ENCODE results near the gene HAL. TPM values are rescaled to one million over a fixed set of nuclear protein-coding genes. Genes with fewer than 3 reads are reported as not detected.

HAL gene
- total RNA-seq, 2 experiments from 2014 or later, result 0.25 to 0.95 TPM

DNA sequence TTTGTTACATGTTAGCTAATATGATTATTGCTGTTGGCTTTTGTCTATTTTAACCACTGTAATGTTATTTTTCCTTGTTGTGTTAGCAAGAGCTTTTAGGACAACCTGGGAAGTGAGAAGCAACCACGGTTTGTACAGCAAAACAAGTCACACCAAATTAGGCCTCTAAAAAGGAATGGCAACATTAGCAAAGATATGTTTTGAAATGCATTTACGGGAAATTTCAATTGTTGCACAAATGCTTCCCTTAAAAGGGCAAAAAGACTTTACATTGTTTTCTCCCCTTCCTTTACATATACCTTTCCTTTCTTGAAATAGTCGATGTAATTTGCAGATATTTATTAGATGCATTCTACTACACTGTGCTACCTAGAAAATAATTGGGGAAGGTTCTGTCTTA is 43.4 kb upstream of the HAL start:
- no peaks in the 10 kb centered on the region for H3K9me3 Mint-ChIP-seq
- no peak overlapping the region for H3K4me3 Mint-ChIP-seq
- POLR2A ChIA-PET, result no interaction called here
- H3K27me3 Mint-ChIP-seq, result no peaks in the 10 kb centered on the region
- ATAC-seq (ENCODE audit: poor library complexity) (no peak), DNase-seq (no peak)
- peaks cover 7% of the 10 kb centered on the region for H3K4me1 Mint-ChIP-seq (ENCODE audit: low read depth)
- TF ChIP-seq, protein P1, sequence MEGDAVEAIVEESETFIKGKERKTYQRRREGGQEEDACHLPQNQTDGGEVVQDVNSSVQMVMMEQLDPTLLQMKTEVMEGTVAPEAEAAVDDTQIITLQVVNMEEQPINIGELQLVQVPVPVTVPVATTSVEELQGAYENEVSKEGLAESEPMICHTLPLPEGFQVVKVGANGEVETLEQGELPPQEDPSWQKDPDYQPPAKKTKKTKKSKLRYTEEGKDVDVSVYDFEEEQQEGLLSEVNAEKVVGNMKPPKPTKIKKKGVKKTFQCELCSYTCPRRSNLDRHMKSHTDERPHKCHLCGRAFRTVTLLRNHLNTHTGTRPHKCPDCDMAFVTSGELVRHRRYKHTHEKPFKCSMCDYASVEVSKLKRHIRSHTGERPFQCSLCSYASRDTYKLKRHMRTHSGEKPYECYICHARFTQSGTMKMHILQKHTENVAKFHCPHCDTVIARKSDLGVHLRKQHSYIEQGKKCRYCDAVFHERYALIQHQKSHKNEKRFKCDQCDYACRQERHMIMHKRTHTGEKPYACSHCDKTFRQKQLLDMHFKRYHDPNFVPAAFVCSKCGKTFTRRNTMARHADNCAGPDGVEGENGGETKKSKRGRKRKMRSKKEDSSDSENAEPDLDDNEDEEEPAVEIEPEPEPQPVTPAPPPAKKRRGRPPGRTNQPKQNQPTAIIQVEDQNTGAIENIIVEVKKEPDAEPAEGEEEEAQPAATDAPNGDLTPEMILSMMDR (IDR thresholded peaks at IDR 0.05), result no peak
- H3K27ac Mint-ChIP-seq, result no peak overlapping the region
- Histone ChIP-seq H3K4me1 (ENCODE audit: insufficient read depth, low read length) (peaks cover 19% of the 10 kb centered on the region), H3K36me3 (ENCODE audit: insufficient read depth, low read length) (no peaks in the 10 kb centered on the region), H3K27ac (ENCODE audit: low read depth in 1 of 2, low read length in 2 of 2) (no peak overlapping the region), H3K27me3 (ENCODE audit: control insufficient read depth in 1 of 2, insufficient read depth in 2 of 2, low read length in 2 of 2) (no peaks in the 10 kb centered on the region), H3K4me3 (ENCODE audit: low read length) (no peak overlapping the region), H3K9me3 (ENCODE audit: control insufficient read depth in 1 of 2, insufficient read depth in 1 of 2, low read length in 2 of 2) (no peaks in the 10 kb centered on the region)
- intact Hi-C loops (cut with DNase I, micrococcal nuclease), result loop anchor here (5.0 to 10.0 kb wide), 6 partner anchors 168 to 1585 kb away; partner anchors contain the start of genes CEP83 (in 1 of the 2), FGD6 (in 1 of the 2), NDUFA12 (in 1 of the 2) and NEDD1 (in 1 of the 2)
- CTCF ChIA-PET, result interaction anchor here (1.4 kb wide), 1 partner anchor 477 kb away, joined by 3 read pairs; no protein-coding TSS in a partner anchor
- no peaks in the 10 kb centered on the region for H3K36me3 Mint-ChIP-seq (ENCODE audit: low read depth)

DNA sequence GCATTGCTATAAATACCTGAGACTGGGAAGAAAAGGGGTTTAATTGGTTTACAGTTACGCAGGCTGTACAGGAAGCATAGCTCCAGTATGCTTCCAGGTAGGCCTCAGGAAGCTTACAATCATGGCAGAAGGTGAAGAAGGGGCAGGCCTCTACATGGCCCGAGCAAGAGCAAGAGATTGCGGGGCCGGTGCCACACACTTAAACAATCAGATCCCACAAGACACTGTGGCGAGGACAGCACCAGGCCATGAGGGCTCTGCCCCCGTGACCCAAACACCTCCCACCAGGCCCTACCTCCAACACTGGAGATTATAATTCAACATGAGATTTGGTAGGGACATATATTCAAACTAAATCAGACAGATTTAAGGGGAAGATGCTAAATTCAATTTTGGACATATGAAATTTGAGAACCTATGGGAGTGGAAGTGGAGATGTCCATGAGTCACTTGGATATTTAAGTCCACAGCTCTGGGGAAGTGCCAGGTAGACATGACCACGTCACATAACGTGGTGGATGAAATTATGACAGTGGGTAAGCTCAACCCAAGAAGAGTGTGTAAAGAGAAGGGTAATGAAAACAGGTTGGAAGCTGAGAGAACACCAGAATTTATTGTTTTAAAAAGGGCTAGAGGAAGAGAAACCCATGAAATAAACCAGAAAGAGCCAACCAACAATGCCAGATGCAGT is 40.8 kb upstream of the HAL start:
- TF ChIP-seq, protein P1 (IDR thresholded peaks at IDR 0.05), result no peak
- ATAC-seq (ENCODE audit: poor library complexity) (no peak), DNase-seq (peak in 2 of 14 experiments; percentile 35 to 51)
- intact Hi-C loops (cut with DNase I, micrococcal nuclease), result loop anchor here (5.0 to 10.0 kb wide), 6 partner anchors 170 to 1582 kb away; partner anchors contain the start of genes CEP83 (in 1 of the 2), FGD6 (in 1 of the 2), NDUFA12 (in 1 of the 2) and NEDD1 (in 1 of the 2)
- POLR2A ChIA-PET, result interaction anchor here (1.7 kb wide), 3 partner anchors 11 to 563 kb away, joined by 7 to 25 read pairs (median 13); partner anchors contain the start of genes CDK17 and METAP2
- H3K27ac Mint-ChIP-seq, result no peak overlapping the region
- Histone ChIP-seq H3K36me3 (ENCODE audit: insufficient read depth, low read length) (no peaks in the 10 kb centered on the region), H3K4me1 (ENCODE audit: insufficient read depth, low read length) (peaks cover 20% of the 10 kb centered on the region), H3K4me3 (ENCODE audit: low read length) (no peak overlapping the region), H3K9me3 (ENCODE audit: control insufficient read depth in 1 of 2, insufficient read depth in 1 of 2, low read length in 2 of 2) (no peaks in the 10 kb centered on the region), H3K27me3 (ENCODE audit: control insufficient read depth in 1 of 2, insufficient read depth in 2 of 2, low read length in 2 of 2) (no peaks in the 10 kb centered on the region), H3K27ac (ENCODE audit: low read depth in 1 of 2, low read length in 2 of 2) (no peak overlapping the region)
- H3K4me1 Mint-ChIP-seq (ENCODE audit: low read depth), result peaks cover 9% of the 10 kb centered on the region
- no peaks in the 10 kb centered on the region for H3K27me3 Mint-ChIP-seq
- no peaks in the 10 kb centered on the region for H3K9me3 Mint-ChIP-seq
- CTCF ChIA-PET, result interaction anchor here (0.9 to 1.2 kb wide), 2 partner anchors 39 to 306 kb away, joined by 3 to 4 read pairs; no protein-coding TSS in a partner anchor
- no peaks in the 10 kb centered on the region for H3K36me3 Mint-ChIP-seq (ENCODE audit: low read depth)
- no peak overlapping the region for H3K4me3 Mint-ChIP-seq

DNA sequence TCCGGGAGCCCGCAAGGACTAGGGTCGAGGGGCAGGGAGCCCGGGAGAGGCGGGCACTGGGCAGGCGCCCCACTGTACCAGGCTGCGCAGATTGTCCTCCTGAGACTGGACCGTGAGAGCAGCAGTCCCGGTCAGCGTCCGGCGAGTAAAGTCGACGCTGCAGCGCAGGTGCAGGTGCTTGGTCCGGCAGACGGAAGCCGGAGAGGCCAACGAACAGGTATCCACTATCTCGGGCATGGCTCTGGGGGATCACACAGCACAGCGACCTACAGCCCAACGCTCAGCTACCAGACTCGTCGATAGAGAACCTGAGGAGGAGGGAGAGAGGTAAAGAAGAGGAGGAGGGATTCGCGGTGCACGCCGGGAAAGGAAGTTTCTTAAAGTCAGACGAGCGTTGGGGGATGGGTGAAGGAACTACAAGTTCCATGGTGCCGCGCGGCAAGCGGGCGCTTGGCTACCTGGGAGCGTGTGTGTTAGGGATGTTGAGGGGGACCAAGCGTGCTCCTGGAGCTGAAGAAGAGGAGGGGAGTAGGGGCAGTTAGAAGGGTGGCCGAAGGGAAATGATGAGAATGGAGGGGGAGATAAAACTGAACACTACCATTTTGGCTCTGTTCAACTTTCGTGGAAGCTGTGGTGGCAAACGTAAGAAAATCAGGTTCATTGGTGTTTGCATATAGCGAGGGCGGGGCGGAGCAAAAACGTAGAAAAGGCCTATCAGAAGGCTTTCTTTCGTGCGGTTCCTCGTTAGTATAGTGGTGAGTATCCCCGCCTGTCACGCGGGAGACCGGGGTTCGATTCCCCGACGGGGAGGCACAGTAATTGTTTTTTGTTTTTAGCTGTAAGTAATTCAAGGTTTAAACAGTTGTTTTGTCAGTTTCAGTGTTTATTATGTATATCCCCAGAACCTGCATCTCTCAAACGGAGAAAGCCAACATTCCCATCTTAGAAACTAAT is 39.4 kb upstream of the HAL start, which contains the start of gene LTA4H:
Gene LTA4H (minus strand): TSS at position 305 of the 954 bp plus-strand sequence. CDS start 68 bp downstream, at position 237.
- ChIA-PET POLR2A (interaction anchor here (0.5 to 2.0 kb wide), 21 partner anchors 12 to 818 kb away, joined by 3 to 25 read pairs (median 4); partner anchors contain the start of genes AMDHD1, CCDC38, CDK17 and FGD6), CTCF (interaction anchor here (0.9 to 1.5 kb wide), 5 partner anchors 37 to 962 kb away, joined by 3 to 4 read pairs (median 3); partner anchors contain the start of gene NR2C1)
- no peaks in the 10 kb centered on the region for H3K9me3 ChIP-seq (ENCODE audit: control insufficient read depth in 1 of 2, insufficient read depth in 1 of 2, low read length in 2 of 2)
- TF ChIP-seq, protein P1 (IDR thresholded peaks at IDR 0.05), result no peak
- Mint-ChIP-seq H3K9me3 (no peaks in the 10 kb centered on the region), H3K27ac (no peak within 1 kb of the TSS), H3K36me3 (ENCODE audit: low read depth) (no peaks in the 10 kb centered on the region), H3K27me3 (no peaks in the 10 kb centered on the region), H3K4me1 (ENCODE audit: low read depth) (peaks cover 11% of the 10 kb centered on the region), H3K4me3 (no peak within 1 kb of the TSS)
- intact Hi-C loops (cut with DNase I, micrococcal nuclease), result loop anchor here (1.0 to 10.0 kb wide), 9 partner anchors 172 to 1581 kb away; partner anchors contain the start of genes SNRPF (in 2 of the 2), CEP83 (in 1 of the 2), FGD6 (in 1 of the 2) and NDUFA12 (in 1 of the 2)
- peak within 1 kb of the TSS; percentile 59 to 60 for H3K27ac ChIP-seq (ENCODE audit: low read depth in 1 of 2, low read length in 2 of 2)
- peak; percentile 93 for ATAC-seq (ENCODE audit: poor library complexity)
- peak; percentile 92 to 99 (median 96) for DNase-seq
- H3K36me3 ChIP-seq (ENCODE audit: insufficient read depth, low read length), result no peaks in the 10 kb centered on the region
- H3K4me3 ChIP-seq (ENCODE audit: low read length), result peak within 1 kb of the TSS; percentile 89
- H3K27me3 ChIP-seq (ENCODE audit: control insufficient read depth in 1 of 2, insufficient read depth in 2 of 2, low read length in 2 of 2), result no peaks in the 10 kb centered on the region
- H3K4me1 ChIP-seq (ENCODE audit: insufficient read depth, low read length), result peaks cover 20% of the 10 kb centered on the region

Data from CD4-positive, alpha-beta T cell (primary cell).